Stimulated activated naive CD8-positive, alpha-beta T cell treated with anti-CD3 and anti-CD28 coated beads, Interleukin-15, Interleukin-2, amounts not matched to agents 100 ng/mL and 50 ng/mL, for 24 hours (primary cell): ENCODE data around the gene MPC2.
A peak's percentile ranks its signal among the peaks of the same experiment; 100 is the strongest.

Experiments used
- H3K27ac Mint-ChIP-seq: one replicate; pipeline ENCODE4 v1.8.0; 2021; ENCODE audit warnings: mild to moderate bottlenecking, mixed read lengths
- H3K27me3 Mint-ChIP-seq: one replicate; pipeline ENCODE4 v1.8.0; 2021; ENCODE audit warnings: mixed read lengths
- H3K36me3 Mint-ChIP-seq: one replicate; pipeline ENCODE4 v1.8.0; 2021; ENCODE audit warnings: low read depth, mixed read lengths
- H3K4me1 Mint-ChIP-seq: one replicate; pipeline ENCODE4 v1.8.0; 2021; ENCODE audit warnings: low read depth, mixed read lengths
- H3K4me3 Mint-ChIP-seq: one replicate; pipeline ENCODE4 v1.8.0; 2021; ENCODE audit warnings: mild to moderate bottlenecking, mixed read lengths
- H3K9me3 Mint-ChIP-seq: one replicate; pipeline ENCODE4 v1.8.0; 2021; ENCODE audit warnings: mixed read lengths

Gene MPC2

GRCh38 chr1:167936930-167937708 lies at the start of gene MPC2:
Gene MPC2, minus strand, starts transcription at chr1:167937072. Its CDS starts 1,231 bp downstream, at chr1:167935841.
- Mint-ChIP-seq H3K36me3 (peaks cover 4% of the 10 kb centered on the region), H3K9me3 (no peaks in the 10 kb centered on the region), H3K27ac (peak within 1 kb of the TSS; percentile 100), H3K27me3 (no peaks in the 10 kb centered on the region), H3K4me1 (peaks cover 43% of the 10 kb centered on the region), H3K4me3 (peak within 1 kb of the TSS; percentile 94)

DNA sequence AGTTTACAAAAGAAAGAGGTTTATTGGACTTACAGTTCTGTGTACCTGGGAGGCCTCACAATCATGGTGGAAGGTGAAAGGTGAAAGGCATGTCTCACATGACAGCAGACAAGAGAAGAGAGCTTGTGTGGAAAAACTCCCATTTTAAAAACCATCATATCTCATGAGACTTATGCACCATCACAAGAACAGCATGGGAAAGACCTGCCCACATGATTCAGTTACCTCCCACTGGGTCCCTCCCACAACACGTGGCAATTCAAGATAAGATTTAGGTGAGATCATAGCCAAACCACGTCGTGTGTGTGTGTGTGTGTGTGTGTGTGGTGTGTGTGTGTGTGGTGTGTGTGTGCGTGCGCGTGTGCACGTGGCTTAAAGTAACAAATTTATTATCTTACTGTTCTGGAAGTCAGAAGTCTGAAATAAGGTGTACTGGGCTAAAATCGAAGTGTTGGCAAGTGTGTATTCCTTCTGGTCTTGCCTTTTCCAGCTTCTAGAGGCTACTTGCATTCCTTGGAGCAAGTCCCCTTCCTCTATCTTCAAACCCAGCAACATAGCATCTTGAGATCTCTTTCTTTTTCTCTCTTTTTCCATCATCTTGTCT lies 48.1 kb upstream of the MPC2 start:
- Mint-ChIP-seq H3K27ac (no peak overlapping the region), H3K9me3 (no peaks in the 10 kb centered on the region), H3K36me3 (peaks cover 29% of the 10 kb centered on the region), H3K4me3 (no peak overlapping the region), H3K4me1 (peaks cover 8% of the 10 kb centered on the region), H3K27me3 (no peaks in the 10 kb centered on the region)

DNA sequence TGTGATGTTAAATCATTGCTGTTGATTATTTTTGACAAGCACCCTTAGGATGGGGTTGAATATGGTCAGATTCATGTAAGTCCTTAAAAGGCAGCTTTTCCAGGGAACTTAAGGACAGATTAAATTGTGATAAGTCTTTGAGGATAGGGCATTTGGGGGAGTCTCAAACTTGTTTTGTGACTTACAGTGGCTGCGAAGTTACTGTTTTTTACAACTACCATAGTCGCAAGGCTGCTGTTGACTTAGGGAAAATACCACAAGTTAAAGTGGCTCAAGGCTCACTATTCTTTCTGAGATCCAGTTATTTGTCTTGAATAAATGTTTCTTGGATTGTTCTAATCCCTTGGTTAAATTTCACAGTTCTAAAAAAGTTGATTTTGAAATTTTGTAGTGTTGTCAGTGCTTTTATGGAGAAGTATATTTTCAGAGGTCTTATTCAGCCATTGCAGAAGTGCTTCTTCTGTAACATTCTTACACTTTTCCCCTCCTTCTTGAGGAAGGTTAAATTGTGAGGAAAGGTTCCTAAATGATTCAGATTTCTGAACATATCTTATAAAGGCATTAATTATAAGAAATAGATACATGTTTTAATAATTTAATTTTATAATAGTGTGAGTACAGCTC lies 47.0 kb upstream of the MPC2 start:
- peaks cover 35% of the 10 kb centered on the region for H3K36me3 Mint-ChIP-seq
- no peaks in the 10 kb centered on the region for H3K27me3 Mint-ChIP-seq
- H3K4me3 Mint-ChIP-seq = no peak overlapping the region
- no peaks in the 10 kb centered on the region for H3K9me3 Mint-ChIP-seq
- H3K27ac Mint-ChIP-seq = no peak overlapping the region
- peaks cover 8% of the 10 kb centered on the region for H3K4me1 Mint-ChIP-seq

DNA sequence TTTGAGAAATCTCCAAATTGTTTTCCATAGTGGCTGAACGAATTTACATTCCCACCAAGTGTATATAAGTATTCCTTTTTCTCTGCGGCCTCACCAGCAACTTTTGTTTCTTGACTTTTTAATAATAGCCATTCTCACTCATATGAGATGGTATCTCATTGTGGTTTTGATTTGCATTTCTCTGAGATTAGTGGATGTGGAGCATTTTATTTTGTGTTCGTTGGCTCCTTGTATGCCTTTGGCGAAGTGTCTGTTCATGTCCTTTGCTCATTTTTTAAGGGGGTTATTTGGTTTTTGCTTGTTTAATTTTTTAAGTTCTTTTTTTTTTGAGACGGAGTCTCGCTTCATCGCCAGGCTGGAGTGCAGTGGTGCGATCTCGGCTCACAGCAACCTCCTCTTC lies 45.1 kb upstream of the MPC2 start:
- Mint-ChIP-seq H3K27me3 (no peaks in the 10 kb centered on the region), H3K9me3 (peaks cover 4% of the 10 kb centered on the region), H3K4me3 (no peak overlapping the region), H3K4me1 (peaks cover 8% of the 10 kb centered on the region), H3K27ac (no peak overlapping the region), H3K36me3 (peaks cover 42% of the 10 kb centered on the region)

DNA sequence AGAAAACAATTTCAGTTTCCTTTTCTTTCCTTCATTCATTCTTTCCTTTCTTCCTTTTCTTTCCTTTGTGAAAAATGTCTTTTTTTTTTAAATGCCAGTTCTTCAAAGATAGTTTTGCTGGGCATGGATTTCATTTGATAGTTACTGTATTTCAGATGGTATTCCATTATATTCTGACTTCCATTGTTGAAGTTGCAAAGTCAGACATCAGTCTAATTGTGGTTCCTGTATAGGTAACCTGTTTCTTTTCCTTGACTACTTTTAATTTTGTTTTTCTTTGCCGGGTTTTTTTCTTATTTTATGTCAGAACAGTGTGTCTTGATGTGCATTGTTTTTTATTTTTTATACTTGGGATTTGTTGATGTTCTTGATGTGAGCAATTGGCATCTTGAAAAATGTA lies 40.4 kb upstream of the MPC2 start:
- Mint-ChIP-seq H3K36me3 (peaks cover 59% of the 10 kb centered on the region), H3K4me1 (peaks cover 4% of the 10 kb centered on the region), H3K4me3 (no peak overlapping the region), H3K27me3 (no peaks in the 10 kb centered on the region), H3K9me3 (peaks cover 4% of the 10 kb centered on the region), H3K27ac (peak overlapping the region; percentile 7)

- Mint-ChIP-seq H3K4me3 (no peak overlapping the region), H3K9me3 (peaks cover 4% of the 10 kb centered on the region), H3K4me1 (no peaks in the 10 kb centered on the region), H3K27me3 (no peaks in the 10 kb centered on the region), H3K36me3 (peaks cover 52% of the 10 kb centered on the region), H3K27ac (no peak overlapping the region)
These were observed 37.8 kb upstream of the MPC2 start for GRCh38 chr1:167974698-167975097.

DNA sequence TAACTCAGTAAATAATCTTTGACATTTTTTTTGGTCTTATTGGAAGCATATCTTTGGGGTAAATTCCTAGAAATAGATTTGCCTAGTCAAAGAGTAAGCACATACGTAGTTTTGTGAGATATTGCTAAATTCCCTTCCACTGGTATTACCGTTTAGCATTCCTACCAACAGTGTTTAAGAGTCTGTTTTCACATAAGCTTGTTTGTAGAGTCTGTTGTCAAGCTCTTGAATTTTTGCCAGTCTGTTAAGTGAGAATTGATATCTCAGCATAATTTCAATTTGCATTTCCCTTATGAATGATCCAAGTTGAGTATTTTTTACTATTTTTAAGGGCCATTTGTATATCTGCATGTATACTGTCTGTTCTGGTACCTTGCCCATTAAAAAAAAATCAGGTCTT lies 37.0 kb upstream of the MPC2 start:
- Mint-ChIP-seq H3K27ac (no peak overlapping the region), H3K27me3 (no peaks in the 10 kb centered on the region), H3K4me1 (no peaks in the 10 kb centered on the region), H3K9me3 (peaks cover 4% of the 10 kb centered on the region), H3K36me3 (peaks cover 51% of the 10 kb centered on the region), H3K4me3 (no peak overlapping the region)

DNA sequence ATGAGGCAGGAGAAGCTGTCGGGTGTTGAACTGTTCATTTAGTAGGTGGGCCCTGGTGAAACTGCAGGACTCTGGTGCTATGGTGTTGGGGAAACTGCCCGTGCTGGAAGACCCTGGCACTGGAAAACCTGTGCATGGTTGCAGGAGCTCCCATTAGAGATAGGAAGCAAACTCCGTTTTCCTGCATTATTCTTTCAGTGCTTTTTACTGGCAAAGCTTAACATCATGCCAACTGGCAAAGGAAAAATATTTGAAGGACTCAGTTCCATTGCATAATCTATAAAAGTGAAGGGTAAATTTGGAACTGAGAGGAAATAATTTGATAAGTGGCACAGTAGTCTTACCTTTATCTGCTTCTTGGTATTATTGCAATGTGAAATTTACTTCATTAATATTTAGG lies 31.7 kb upstream of the MPC2 start:
- Mint-ChIP-seq H3K27ac (no peak overlapping the region), H3K9me3 (no peaks in the 10 kb centered on the region), H3K4me1 (peaks cover 3% of the 10 kb centered on the region), H3K4me3 (no peak overlapping the region), H3K27me3 (no peaks in the 10 kb centered on the region), H3K36me3 (peaks cover 41% of the 10 kb centered on the region)

GRCh38 chr1:167966050-167966449 lies 29.2 kb upstream of the MPC2 start:
- Mint-ChIP-seq H3K4me1 (peaks cover 3% of the 10 kb centered on the region), H3K4me3 (no peak overlapping the region), H3K9me3 (no peaks in the 10 kb centered on the region), H3K36me3 (peaks cover 44% of the 10 kb centered on the region), H3K27ac (no peak overlapping the region), H3K27me3 (no peaks in the 10 kb centered on the region)

DNA sequence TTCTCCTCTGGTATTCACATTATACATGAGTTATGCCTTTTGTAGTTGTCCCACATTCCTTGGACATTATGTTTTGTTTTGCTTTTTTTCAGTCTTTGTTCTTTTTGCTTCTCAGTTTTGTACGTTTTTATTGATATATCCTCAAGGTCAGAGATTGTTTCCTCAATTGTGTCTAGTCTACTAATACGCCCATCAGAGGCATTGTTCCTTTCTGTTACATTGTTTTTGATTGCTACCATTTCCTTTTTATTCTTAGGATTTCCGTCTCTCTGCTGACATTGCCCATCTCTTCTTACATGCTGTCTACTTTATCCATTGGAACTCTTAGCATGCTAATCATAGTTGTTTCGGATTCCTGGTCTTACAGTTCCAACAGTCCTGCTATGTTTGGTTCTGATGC lies 27.8 kb upstream of the MPC2 start:
- H3K36me3 Mint-ChIP-seq = peaks cover 41% of the 10 kb centered on the region
- H3K27me3 Mint-ChIP-seq = no peaks in the 10 kb centered on the region
- H3K9me3 Mint-ChIP-seq = no peaks in the 10 kb centered on the region
- no peak overlapping the region for H3K4me3 Mint-ChIP-seq
- H3K4me1 Mint-ChIP-seq = peaks cover 3% of the 10 kb centered on the region
- H3K27ac Mint-ChIP-seq = no peak overlapping the region

GRCh38 chr1:167957710-167958109 lies 20.8 kb upstream of the MPC2 start:
- no peak overlapping the region for H3K27ac Mint-ChIP-seq
- H3K36me3 Mint-ChIP-seq = peaks cover 39% of the 10 kb centered on the region
- peaks cover 17% of the 10 kb centered on the region for H3K4me1 Mint-ChIP-seq
- no peak overlapping the region for H3K4me3 Mint-ChIP-seq
- H3K27me3 Mint-ChIP-seq = no peaks in the 10 kb centered on the region
- H3K9me3 Mint-ChIP-seq = no peaks in the 10 kb centered on the region

DNA sequence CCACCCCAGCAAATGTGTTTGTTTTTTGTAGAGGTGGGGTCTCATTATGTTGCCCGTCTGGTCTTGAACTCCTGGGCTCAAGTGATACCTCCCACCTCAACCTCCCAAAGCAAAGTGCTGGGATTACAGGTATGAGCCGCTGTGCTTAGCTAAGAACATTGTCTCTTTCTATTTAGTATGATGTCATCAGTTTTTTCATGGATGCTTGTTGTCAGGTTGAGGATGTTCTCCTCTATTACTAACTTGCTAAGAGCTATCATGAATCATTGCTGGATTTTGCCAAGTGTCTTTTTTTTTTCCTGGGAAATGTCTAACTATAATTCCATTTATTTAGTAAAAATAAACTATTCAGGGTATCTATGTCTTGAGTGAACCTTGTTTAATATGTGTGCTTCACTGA lies 19.0 kb upstream of the MPC2 start:
- Mint-ChIP-seq H3K36me3 (peaks cover 33% of the 10 kb centered on the region), H3K4me1 (peaks cover 18% of the 10 kb centered on the region), H3K4me3 (no peak overlapping the region), H3K9me3 (no peaks in the 10 kb centered on the region), H3K27me3 (no peaks in the 10 kb centered on the region), H3K27ac (no peak overlapping the region)

- Mint-ChIP-seq H3K9me3 (no peaks in the 10 kb centered on the region), H3K4me1 (peaks cover 27% of the 10 kb centered on the region), H3K36me3 (peaks cover 33% of the 10 kb centered on the region), H3K4me3 (no peak overlapping the region), H3K27me3 (no peaks in the 10 kb centered on the region), H3K27ac (no peak overlapping the region)
These were observed 13.7 kb upstream of the MPC2 start for GRCh38 chr1:167950569-167950968.

- Mint-ChIP-seq H3K27me3 (no peaks in the 10 kb centered on the region), H3K4me3 (no peak overlapping the region), H3K27ac (no peak overlapping the region), H3K36me3 (peaks cover 29% of the 10 kb centered on the region), H3K4me1 (peaks cover 27% of the 10 kb centered on the region), H3K9me3 (no peaks in the 10 kb centered on the region)
These were observed 12.9 kb upstream of the MPC2 start for GRCh38 chr1:167949785-167950184.

- no peak overlapping the region for H3K27ac Mint-ChIP-seq
- H3K9me3 Mint-ChIP-seq = peaks cover 4% of the 10 kb centered on the region
- peaks cover 26% of the 10 kb centered on the region for H3K36me3 Mint-ChIP-seq
- H3K4me3 Mint-ChIP-seq = no peak overlapping the region
- H3K4me1 Mint-ChIP-seq = peaks cover 31% of the 10 kb centered on the region
- H3K27me3 Mint-ChIP-seq = no peaks in the 10 kb centered on the region
These were observed 10.9 kb upstream of the MPC2 start for GRCh38 chr1:167947733-167948132.
